Hepatocyte (in vitro differentiated cells): ENCODE results near the gene FOXO1.

ENCODE experiments used
- EZH2 ChIP-seq: fragments of 200-600 bp; sonication (generic); IDR thresholded peaks from 2 replicates; pipeline ENCODE4 v1.6.1; 2016; ENCODE audit warnings: antibody characterized with exemption, mild to moderate bottlenecking, borderline replicate concordance
- TF ChIP-seq, protein P1 (sequence below): fragments of 200-600 bp; sonication (generic); IDR thresholded peaks from 2 replicates; pipeline ENCODE4 v1.5.1; 2016; ENCODE audit warnings: antibody characterized with exemption, mild to moderate bottlenecking; ENCODE audit not compliant: poor library complexity

DNA sequence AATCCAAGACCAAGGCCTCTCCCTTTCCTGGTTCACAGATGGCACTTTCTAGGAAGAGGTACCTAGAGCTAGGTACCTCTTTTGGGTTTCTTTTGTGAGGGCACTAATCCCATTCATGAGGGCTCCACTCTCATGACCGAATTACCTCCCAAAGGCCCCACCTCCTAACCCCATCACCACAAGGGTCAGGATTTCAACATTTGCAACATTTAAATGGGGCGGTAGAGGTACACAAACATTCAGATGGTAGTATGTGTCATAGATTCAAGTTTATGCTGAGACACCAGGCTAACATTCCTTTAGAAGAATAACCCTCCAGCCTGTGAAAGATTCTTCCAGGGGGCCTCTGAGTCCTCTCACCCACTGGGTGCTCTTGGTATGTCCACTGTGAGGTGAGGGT, 116.3 kb downstream of the FOXO1 start:
- TF ChIP-seq, protein P1, sequence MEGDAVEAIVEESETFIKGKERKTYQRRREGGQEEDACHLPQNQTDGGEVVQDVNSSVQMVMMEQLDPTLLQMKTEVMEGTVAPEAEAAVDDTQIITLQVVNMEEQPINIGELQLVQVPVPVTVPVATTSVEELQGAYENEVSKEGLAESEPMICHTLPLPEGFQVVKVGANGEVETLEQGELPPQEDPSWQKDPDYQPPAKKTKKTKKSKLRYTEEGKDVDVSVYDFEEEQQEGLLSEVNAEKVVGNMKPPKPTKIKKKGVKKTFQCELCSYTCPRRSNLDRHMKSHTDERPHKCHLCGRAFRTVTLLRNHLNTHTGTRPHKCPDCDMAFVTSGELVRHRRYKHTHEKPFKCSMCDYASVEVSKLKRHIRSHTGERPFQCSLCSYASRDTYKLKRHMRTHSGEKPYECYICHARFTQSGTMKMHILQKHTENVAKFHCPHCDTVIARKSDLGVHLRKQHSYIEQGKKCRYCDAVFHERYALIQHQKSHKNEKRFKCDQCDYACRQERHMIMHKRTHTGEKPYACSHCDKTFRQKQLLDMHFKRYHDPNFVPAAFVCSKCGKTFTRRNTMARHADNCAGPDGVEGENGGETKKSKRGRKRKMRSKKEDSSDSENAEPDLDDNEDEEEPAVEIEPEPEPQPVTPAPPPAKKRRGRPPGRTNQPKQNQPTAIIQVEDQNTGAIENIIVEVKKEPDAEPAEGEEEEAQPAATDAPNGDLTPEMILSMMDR = no peak
- TF ChIP-seq EZH2 = no peak
